ENCODE measurements around the gene MRPS10. TPM values are rescaled to one million over a fixed set of nuclear protein-coding genes. Genes with fewer than 3 reads are reported as not detected.

The MRPS10 gene
- total and polyA plus RNA-seq, 4 donors, result 20.1 to 26.8 (median 23.9) TPM

DNA sequence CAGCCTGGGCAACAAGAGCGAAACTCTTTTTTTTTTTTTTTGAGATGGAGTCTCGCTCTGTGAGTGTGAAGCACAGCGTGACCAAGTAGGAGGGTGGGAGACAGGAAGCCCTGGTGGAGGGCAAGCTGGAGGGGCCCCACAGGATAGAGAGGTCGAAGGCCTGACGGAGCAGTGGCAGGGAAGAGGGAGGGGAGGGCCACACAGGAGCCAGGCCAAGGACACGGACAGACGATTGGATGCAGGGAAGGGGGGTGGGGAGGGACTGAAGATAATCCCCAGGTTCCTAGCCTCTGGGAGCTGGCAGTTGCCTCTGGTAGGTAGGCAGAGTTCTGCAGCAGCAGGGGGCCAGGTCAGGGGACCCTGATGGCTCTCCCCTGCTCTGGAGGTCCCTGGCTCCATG lies 55.3 kb downstream of the MRPS10 start:
- Histone ChIP-seq H3K4me3 (ENCODE audit: low read depth in 1 of 3, low read length in 3 of 3) (no peak overlapping the region), H3K27ac (ENCODE audit: low read depth in 1 of 2, low read length in 2 of 2) (no peak overlapping the region), H3K9ac (ENCODE audit: low read depth in 1 of 2, low read length in 2 of 2) (no peak overlapping the region), H3K9me3 (ENCODE audit: control insufficient read depth in 4 of 4, low read length in 3 of 4) (no peaks in the 10 kb centered on the region), H3K36me3 (ENCODE audit: control insufficient read depth in 4 of 4, insufficient read depth in 3 of 4, low read depth in 1 of 4, low read length in 3 of 4) (no peaks in the 10 kb centered on the region), H3K4me1 (ENCODE audit: control insufficient read depth in 4 of 4, insufficient read depth in 4 of 4, low read length in 3 of 4) (no peaks in the 10 kb centered on the region), H3K27me3 (ENCODE audit: control insufficient read depth in 4 of 4, insufficient read depth in 4 of 4, low read length in 3 of 4) (no peaks in the 10 kb centered on the region)
- 49% methylated on average over 7 of the region's 7 CpGs for WGBS
- no peak for DNase-seq (ENCODE audit: low spot score)
- TF ChIP-seq FOXA1 (IDR thresholded peaks at IDR 0.05), result no peak
- TF ChIP-seq FOXA2 (IDR thresholded peaks at IDR 0.05), result no peak
- no peak for TF ChIP-seq SP1 (IDR thresholded peaks at IDR 0.05)
- no peak for TF ChIP-seq EGR1 (IDR thresholded peaks at IDR 0.05; ENCODE audit: low read depth in 2 of 2)
- TF ChIP-seq, protein P1, sequence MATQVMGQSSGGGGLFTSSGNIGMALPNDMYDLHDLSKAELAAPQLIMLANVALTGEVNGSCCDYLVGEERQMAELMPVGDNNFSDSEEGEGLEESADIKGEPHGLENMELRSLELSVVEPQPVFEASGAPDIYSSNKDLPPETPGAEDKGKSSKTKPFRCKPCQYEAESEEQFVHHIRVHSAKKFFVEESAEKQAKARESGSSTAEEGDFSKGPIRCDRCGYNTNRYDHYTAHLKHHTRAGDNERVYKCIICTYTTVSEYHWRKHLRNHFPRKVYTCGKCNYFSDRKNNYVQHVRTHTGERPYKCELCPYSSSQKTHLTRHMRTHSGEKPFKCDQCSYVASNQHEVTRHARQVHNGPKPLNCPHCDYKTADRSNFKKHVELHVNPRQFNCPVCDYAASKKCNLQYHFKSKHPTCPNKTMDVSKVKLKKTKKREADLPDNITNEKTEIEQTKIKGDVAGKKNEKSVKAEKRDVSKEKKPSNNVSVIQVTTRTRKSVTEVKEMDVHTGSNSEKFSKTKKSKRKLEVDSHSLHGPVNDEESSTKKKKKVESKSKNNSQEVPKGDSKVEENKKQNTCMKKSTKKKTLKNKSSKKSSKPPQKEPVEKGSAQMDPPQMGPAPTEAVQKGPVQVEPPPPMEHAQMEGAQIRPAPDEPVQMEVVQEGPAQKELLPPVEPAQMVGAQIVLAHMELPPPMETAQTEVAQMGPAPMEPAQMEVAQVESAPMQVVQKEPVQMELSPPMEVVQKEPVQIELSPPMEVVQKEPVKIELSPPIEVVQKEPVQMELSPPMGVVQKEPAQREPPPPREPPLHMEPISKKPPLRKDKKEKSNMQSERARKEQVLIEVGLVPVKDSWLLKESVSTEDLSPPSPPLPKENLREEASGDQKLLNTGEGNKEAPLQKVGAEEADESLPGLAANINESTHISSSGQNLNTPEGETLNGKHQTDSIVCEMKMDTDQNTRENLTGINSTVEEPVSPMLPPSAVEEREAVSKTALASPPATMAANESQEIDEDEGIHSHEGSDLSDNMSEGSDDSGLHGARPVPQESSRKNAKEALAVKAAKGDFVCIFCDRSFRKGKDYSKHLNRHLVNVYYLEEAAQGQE (IDR thresholded peaks at IDR 0.05), result no peak
- TF ChIP-seq, protein P2, sequence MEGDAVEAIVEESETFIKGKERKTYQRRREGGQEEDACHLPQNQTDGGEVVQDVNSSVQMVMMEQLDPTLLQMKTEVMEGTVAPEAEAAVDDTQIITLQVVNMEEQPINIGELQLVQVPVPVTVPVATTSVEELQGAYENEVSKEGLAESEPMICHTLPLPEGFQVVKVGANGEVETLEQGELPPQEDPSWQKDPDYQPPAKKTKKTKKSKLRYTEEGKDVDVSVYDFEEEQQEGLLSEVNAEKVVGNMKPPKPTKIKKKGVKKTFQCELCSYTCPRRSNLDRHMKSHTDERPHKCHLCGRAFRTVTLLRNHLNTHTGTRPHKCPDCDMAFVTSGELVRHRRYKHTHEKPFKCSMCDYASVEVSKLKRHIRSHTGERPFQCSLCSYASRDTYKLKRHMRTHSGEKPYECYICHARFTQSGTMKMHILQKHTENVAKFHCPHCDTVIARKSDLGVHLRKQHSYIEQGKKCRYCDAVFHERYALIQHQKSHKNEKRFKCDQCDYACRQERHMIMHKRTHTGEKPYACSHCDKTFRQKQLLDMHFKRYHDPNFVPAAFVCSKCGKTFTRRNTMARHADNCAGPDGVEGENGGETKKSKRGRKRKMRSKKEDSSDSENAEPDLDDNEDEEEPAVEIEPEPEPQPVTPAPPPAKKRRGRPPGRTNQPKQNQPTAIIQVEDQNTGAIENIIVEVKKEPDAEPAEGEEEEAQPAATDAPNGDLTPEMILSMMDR (IDR thresholded peaks at IDR 0.05; ENCODE audit: low read depth, low read length, missing input control), result no peak
- TF ChIP-seq GABPA (IDR thresholded peaks at IDR 0.05 in 1 of 2, conservative IDR thresholded peaks at IDR 0.05 in 1 of 2), result no peak
- no peak for TF ChIP-seq HNF4A (conservative IDR thresholded peaks at IDR 0.05)
- no peak for TF ChIP-seq NR2F2 (IDR thresholded peaks at IDR 0.05)
- TF ChIP-seq, protein P3, sequence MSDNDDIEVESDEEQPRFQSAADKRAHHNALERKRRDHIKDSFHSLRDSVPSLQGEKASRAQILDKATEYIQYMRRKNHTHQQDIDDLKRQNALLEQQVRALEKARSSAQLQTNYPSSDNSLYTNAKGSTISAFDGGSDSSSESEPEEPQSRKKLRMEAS (IDR thresholded peaks at IDR 0.05), result no peak
- no peak for TF ChIP-seq RXRA (IDR thresholded peaks at IDR 0.05)
- no peak for TF ChIP-seq TAF1 (conservative IDR thresholded peaks at IDR 0.05)

DNA sequence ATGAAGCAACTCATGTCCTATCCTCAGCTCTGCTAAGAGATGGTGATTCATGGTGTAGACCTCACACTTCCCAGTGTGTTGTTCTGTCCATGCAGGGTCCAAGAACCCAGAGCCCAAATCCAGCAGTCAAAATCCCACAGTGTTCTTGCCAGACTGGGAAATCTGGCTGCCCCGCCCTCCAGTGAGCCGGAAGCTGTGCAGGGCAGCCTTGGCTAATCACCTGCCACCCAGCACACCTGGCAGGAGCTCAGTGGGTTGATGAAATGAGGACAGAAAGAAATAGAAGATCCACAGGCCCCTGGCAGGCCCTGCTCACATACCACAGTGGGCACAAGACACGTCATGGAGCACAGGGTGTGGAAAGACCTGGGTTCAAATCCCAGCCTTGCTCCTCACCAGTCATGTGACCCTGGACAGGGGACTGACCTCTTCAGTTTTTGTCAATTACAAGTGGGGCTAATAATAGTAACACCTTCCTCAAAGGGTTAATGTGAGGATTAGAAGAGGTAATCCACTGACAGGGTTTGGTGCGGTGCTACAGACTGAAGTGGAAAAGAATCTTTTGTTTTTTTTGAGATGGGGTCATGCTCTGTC lies 58.1 kb downstream of the MRPS10 start:
- WGBS, result 82% methylated on average over 4 of the region's 4 CpGs
- no peak overlapping the region for H3K9ac ChIP-seq (ENCODE audit: low read depth in 1 of 2, low read length in 2 of 2)
- no peaks in the 10 kb centered on the region for H3K27me3 ChIP-seq (ENCODE audit: control insufficient read depth in 4 of 4, insufficient read depth in 4 of 4, low read length in 3 of 4)
- H3K36me3 ChIP-seq (ENCODE audit: control insufficient read depth in 4 of 4, insufficient read depth in 3 of 4, low read depth in 1 of 4, low read length in 3 of 4), result no peaks in the 10 kb centered on the region
- H3K4me3 ChIP-seq (ENCODE audit: low read depth in 1 of 3, low read length in 3 of 3), result no peak overlapping the region
- DNase-seq (ENCODE audit: low spot score), result no peak
- H3K9me3 ChIP-seq (ENCODE audit: control insufficient read depth in 4 of 4, low read length in 3 of 4), result no peaks in the 10 kb centered on the region
- H3K4me1 ChIP-seq (ENCODE audit: control insufficient read depth in 4 of 4, insufficient read depth in 4 of 4, low read length in 3 of 4), result no peaks in the 10 kb centered on the region
- H3K27ac ChIP-seq (ENCODE audit: low read depth in 1 of 2, low read length in 2 of 2), result no peak overlapping the region
- TF ChIP-seq RXRA (IDR thresholded peaks at IDR 0.05) (no peak), RAD21 (IDR thresholded peaks at IDR 0.05) (no peak), EGR1 (IDR thresholded peaks at IDR 0.05; ENCODE audit: low read depth in 2 of 2) (no peak), JUND (IDR thresholded peaks at IDR 0.05) (no peak), HNF4G (IDR thresholded peaks at IDR 0.05) (no peak), HNF4A (conservative IDR thresholded peaks at IDR 0.05) (no peak), FOXA2 (IDR thresholded peaks at IDR 0.05) (no peak), FOXA1 (IDR thresholded peaks at IDR 0.05) (no peak), SP1 (IDR thresholded peaks at IDR 0.05) (no peak), GABPA (IDR thresholded peaks at IDR 0.05 in 1 of 2, conservative IDR thresholded peaks at IDR 0.05 in 1 of 2) (no peak), TAF1 (conservative IDR thresholded peaks at IDR 0.05) (no peak)
- TF ChIP-seq, protein P4, sequence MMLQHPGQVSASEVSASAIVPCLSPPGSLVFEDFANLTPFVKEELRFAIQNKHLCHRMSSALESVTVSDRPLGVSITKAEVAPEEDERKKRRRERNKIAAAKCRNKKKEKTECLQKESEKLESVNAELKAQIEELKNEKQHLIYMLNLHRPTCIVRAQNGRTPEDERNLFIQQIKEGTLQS (IDR thresholded peaks at IDR 0.05), result no peak
- TF ChIP-seq, protein P3 (IDR thresholded peaks at IDR 0.05), result no peak
- TF ChIP-seq, protein P2 (IDR thresholded peaks at IDR 0.05; ENCODE audit: low read depth, low read length, missing input control), result no peak
- TF ChIP-seq, protein P1 (IDR thresholded peaks at IDR 0.05), result no peak
